Kidney (tissue), 14 donors: ENCODE data around the gene VANGL1. TPM values are rescaled to one million over a fixed set of nuclear protein-coding genes. Genes with fewer than 3 reads are reported as not detected.

Experiments used
- DNase-seq, 5 donors: peaks; one replicate each; pipeline ENCODE4 v3.0.0-alpha.2; 2013 to 2020
- FAIRE-seq: peaks from 2 replicates; lab custom pipeline; 2012; peaks lifted over from hg19 to GRCh38; lab: Jason Lieb, UNC
- H3K27ac ChIP-seq, 2 donors: one replicate each; pipeline ENCODE4 v1.7.0; 2013; ENCODE audit warnings: low read depth in 2 of 2, low read length in 2 of 2, inconsistent platforms in 1 of 2
- H3K27me3 ChIP-seq: one replicate; pipeline ENCODE4 v1.7.1; 2013; ENCODE audit warnings: low read length, inconsistent platforms; ENCODE audit not compliant: control insufficient read depth, insufficient read depth
- H3K36me3 ChIP-seq, 3 donors: one replicate each; pipeline versions ENCODE4 v1.7.0 to v1.7.1; 2013; ENCODE audit warnings: low read length in 3 of 3, control low read depth in 1 of 3, inconsistent platforms in 1 of 3; ENCODE audit not compliant: insufficient read depth in 3 of 3, control insufficient read depth in 2 of 3
- H3K4me1 ChIP-seq, 3 donors: one replicate each; pipeline versions ENCODE4 v1.7.0 to v1.7.1; 2013; ENCODE audit warnings: low read length in 3 of 3, inconsistent platforms in 1 of 3, low read depth in 1 of 3; ENCODE audit not compliant: control insufficient read depth in 2 of 3, insufficient read depth in 2 of 3
- H3K4me3 ChIP-seq, 3 donors: one replicate each; pipeline versions ENCODE4 v1.7.0 to v1.8.1; 2013; ENCODE audit warnings: low read length in 3 of 3, control low read depth in 1 of 3, inconsistent platforms in 1 of 3
- H3K9ac ChIP-seq, 3 donors: one replicate each; pipeline versions ENCODE4 v1.7.0 to v1.7.1; 2013; ENCODE audit warnings: low read length in 3 of 3, control low read depth in 1 of 3, inconsistent platforms in 1 of 3
- H3K9me3 ChIP-seq, 3 donors: one replicate each; pipeline versions ENCODE4 v1.7.0 to v1.7.1; 2013; ENCODE audit warnings: low read length in 3 of 3, control low read depth in 1 of 3, inconsistent platforms in 1 of 3; ENCODE audit not compliant: control insufficient read depth in 2 of 3, insufficient read depth in 1 of 3
- CTCF ChIP-seq: IDR thresholded peaks from 3 replicates; pipeline ENCODE4 v1.5.1; 2012; ENCODE audit warnings: mild to moderate bottlenecking, moderate library complexity, borderline replicate concordance; ENCODE audit not compliant: insufficient read depth; ENCODE audit errors: extremely low read depth
- intact Hi-C: fragments of 100-400 bp; cut with DNase I; formaldehyde crosslinking; loops from one replicate; pipeline ENCODE4 v1.11.1; 2022
- polyA plus RNA-seq: library from polyadenylated mRNA; stranded (reverse); fragments of 350-450 nt; fragmentation: Illumina TruSeq; extraction: RNeasy Lipid Tissue Mini Kit (QIAGEN cat#74804); gene quantifications from one replicate; pipeline ENCODE4 v1.2.3, GENCODE V29; 2014; ENCODE audit warnings: low read depth, low replicate concordance; ENCODE audit not compliant: insufficient read depth
- total RNA-seq: library from RNA; stranded (reverse); fragmentation: NEBNext Ultra II Directional; extraction: Animal tissue kit (Norgen Biotek cat#: 25700); gene quantifications from one replicate; pipeline ENCODE4 v1.2.1, GENCODE V29; 2021
- donor health status: control.
- donor health status: control.
- donor health status: control.
- donor health status: control.
- donor health status: control.
- donor health status: DM: yes; HTN: yes; CAD: no.
- donor health status: Normal renal cell carcinoma (clear cell type).

Gene VANGL1
- total and polyA plus RNA-seq, 2 donors from 2014 or later: 2.7 to 12.3 TPM

- Histone ChIP-seq H3K9me3 (no peaks in the 10 kb centered on the region), H3K36me3 (no peaks in the 10 kb centered on the region), H3K9ac (no peak overlapping the region), H3K27me3 (no peaks in the 10 kb centered on the region), H3K4me3 (no peak overlapping the region), H3K27ac (no peak overlapping the region), H3K4me1 (peaks cover 0 to 14% (median 13%) of the 10 kb centered on the region in 3 donors)
- intact Hi-C loops: no loop called here
- DNase-seq: no peak
- FAIRE-seq: no peak
- TF ChIP-seq CTCF: no peak
Observed at GRCh38 chr1:115713906-115714305, 72.1 kb downstream of the VANGL1 start.

- no peaks in the 10 kb centered on the region for H3K27me3 ChIP-seq
- TF ChIP-seq CTCF: no peak
- FAIRE-seq (no peak), DNase-seq (peak; percentile 76 to 91 (median 89))
- intact Hi-C loops: no loop called here
- peak overlapping the region; percentile 49 to 61 for H3K27ac ChIP-seq
- H3K4me3 ChIP-seq: no peak overlapping the region
- H3K4me1 ChIP-seq: peaks cover 0 to 14% (median 13%) of the 10 kb centered on the region in 3 donors
- no peaks in the 10 kb centered on the region for H3K9me3 ChIP-seq
- H3K9ac ChIP-seq: no peak overlapping the region
- H3K36me3 ChIP-seq: no peaks in the 10 kb centered on the region
Observed at GRCh38 chr1:115714572-115715141, 72.9 kb downstream of the VANGL1 start.

- peaks cover 0 to 14% (median 13%) of the 10 kb centered on the region in 3 donors for H3K4me1 ChIP-seq
- H3K4me3 ChIP-seq: no peak overlapping the region
- no peak overlapping the region for H3K27ac ChIP-seq
- intact Hi-C loops: no loop called here
- DNase-seq (peak in 4 of 5 donors; percentile 55 to 78 (median 60)), FAIRE-seq (no peak)
- no peaks in the 10 kb centered on the region for H3K27me3 ChIP-seq
- no peaks in the 10 kb centered on the region for H3K36me3 ChIP-seq
- TF ChIP-seq CTCF: peak; percentile 62
- H3K9me3 ChIP-seq: no peaks in the 10 kb centered on the region
- no peak overlapping the region for H3K9ac ChIP-seq
Observed at GRCh38 chr1:115717541-115717940, 75.8 kb downstream of the VANGL1 start.
